Stimulated activated CD4-positive, alpha-beta T cell treated with anti-CD3 and anti-CD28 coated beads, Interleukin-4, amount 100 ng/mL, for 48 hours (primary cell): Measurements from ENCODE around the gene LEFTY2.
"Not testable (repeated sequence)": the region's sequence is repeated elsewhere in the genome, so short reads cannot be mapped to it uniquely, and the experiment has no call there.

Experiments used
- DNase-seq, 2 donors: peaks; one replicate each; pipeline ENCODE4 v3.0.0-alpha.2; 2020; ENCODE audit warnings: low read depth in 2 of 2

Gene LEFTY2

DNA sequence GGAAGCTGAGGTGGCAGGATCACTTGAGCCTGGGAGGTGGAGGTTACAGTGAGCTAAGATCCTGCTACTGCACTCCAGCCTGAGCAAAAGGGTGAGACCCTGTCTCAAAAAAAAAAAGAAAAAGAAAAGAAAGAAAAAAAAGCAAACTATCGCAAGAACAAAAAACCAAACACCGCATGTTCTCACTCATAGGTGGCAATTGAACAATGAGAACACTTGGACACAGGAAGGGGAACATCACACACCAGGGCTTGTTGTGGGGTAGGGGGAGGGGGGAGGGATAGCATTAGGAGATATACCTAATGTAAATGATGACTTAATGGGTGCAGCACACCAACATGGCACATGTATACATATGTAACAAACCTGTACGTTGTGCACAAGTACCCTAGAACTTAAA, 11.6 kb downstream of the LEFTY2 start:
- DNase-seq, result not testable (repeated sequence)

DNA sequence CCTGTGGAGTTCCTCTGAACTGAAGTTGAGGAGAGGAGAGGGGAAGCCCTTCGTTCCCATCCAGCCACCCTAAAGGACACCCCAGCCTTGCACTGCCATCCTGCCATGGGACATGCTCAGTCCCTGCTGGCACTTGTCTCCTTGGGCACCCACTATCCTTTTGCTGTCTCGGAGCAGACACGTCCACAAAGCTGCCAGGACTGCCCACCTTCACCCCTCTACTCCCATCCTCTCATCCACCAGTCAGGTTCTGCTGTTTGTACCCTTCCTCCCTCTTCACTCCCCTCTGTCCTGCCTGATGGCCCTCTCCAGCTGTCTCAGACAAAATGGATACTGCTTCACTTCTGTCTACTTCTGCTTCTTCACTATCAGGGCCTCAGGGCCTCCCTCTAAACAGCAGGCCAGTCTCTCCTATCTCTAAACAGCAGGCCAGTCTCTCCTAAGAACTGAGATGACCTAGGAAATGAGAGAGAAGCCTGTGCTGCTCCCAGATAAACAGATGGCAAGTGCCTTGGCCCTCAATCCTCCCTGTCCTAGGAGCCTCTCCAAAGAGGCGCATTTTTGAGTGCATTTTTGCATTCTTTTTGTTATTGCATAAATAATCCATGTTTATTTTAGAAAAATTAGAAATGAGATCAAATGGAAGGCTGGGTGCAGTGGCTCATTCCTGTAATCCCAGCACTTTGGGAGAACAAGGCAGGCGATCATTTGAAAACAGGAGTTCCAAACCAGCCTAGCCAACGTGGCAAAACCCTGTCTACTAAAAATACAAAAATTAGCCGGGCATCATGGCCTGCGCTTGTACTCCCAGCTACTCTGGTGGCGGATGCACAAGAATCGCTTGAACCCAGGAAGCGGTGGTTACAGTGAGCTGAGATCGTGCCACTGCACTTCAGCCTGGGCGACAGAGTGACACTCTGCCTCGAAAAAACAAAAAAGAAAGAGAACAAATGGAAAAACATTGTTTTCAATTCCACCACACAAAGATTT, 12.5 kb downstream of the LEFTY2 start:
- DNase-seq, result no peak

DNA sequence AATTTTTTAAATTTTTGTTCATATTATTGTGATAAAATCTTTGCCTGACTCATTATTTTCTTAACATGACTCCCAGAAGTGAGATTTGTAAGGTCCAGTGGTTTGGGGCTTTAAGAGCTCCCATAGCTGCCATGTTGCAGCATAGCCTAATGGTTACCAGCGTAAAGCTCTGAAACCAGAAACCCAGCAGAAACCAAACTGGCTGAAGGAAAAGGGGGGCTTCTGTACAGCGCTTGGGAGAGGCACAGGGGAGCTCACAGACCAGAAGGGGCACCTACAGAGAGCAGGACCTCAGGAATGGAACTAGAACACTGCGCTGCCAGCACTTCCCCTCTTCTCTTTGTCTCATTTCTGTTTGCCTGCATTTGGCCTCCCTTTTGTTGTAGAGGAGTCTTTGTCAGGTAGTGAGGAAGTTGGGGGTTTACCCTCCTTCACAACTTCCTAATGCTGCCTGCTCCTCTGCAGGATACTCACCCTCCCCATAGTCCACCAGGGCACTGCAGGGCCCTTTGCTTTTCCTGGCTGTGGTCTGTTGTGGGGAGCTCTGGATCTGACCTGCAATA, 14.4 kb downstream of the LEFTY2 start:
- no peak for DNase-seq

DNA sequence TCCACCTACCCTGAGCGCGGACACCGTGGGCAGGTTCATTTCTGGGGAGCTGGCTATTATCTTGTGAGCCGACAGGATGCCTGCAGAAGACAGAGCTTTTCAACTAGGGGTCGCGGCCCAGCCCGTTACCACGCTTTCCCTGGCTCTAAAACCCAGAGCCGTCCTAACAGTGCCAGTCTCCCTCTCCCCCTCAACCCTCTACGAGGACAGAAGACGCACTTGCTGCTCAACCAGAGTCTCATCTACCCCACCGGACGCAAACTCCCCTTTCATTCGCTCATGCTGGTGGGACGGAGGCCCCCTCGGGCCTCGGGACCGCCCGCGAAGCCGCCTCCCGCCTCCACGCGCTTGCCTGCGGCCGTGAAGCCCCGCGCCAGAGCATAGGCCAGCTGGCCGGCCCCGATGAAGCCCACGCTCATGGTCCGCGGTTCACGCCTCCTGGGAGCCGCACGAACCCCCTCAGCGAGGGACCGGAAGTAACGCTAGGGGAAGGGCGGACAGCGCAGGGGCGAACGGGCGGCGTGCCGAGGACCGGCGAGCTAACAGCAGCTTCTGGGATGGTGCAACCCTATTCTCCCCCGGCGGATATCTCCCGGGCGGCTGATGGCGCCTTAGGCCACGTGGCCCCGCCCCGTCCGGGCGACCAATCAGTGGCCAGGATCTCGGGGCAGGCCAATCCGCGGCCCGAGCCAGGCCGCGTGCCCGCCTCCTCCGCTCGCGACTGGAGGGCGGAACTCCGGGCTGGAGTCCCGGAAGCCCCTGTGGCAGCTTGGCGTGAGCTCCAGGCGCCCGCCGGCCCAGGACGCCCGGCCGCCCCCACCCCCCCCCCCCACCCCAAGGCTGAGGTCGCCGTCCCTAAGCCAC, 17.1 kb downstream of the LEFTY2 start, which contains the start of gene PYCR2:
Gene PYCR2 (minus strand): TSS at position 559 of the 864 bp plus-strand sequence. CDS start 140 bp downstream, at position 419.
- peak; percentile 90 to 94 for DNase-seq

DNA sequence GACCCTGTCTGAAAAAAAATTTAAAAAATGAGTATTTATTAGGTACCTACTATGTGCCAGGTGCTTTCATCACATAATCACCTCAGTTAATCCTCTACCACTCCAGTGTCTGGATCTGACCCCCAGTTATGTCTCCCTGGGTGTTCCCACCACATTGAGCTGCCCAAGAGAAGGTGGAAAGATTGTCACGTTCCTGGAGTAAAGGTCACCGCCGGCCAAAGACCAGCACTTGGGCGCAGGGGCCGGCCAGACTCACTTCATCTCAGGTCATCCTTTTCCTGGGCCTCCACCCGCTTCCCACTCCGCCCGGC, 17.7 kb downstream of the LEFTY2 start:
- DNase-seq, result no peak

DNA sequence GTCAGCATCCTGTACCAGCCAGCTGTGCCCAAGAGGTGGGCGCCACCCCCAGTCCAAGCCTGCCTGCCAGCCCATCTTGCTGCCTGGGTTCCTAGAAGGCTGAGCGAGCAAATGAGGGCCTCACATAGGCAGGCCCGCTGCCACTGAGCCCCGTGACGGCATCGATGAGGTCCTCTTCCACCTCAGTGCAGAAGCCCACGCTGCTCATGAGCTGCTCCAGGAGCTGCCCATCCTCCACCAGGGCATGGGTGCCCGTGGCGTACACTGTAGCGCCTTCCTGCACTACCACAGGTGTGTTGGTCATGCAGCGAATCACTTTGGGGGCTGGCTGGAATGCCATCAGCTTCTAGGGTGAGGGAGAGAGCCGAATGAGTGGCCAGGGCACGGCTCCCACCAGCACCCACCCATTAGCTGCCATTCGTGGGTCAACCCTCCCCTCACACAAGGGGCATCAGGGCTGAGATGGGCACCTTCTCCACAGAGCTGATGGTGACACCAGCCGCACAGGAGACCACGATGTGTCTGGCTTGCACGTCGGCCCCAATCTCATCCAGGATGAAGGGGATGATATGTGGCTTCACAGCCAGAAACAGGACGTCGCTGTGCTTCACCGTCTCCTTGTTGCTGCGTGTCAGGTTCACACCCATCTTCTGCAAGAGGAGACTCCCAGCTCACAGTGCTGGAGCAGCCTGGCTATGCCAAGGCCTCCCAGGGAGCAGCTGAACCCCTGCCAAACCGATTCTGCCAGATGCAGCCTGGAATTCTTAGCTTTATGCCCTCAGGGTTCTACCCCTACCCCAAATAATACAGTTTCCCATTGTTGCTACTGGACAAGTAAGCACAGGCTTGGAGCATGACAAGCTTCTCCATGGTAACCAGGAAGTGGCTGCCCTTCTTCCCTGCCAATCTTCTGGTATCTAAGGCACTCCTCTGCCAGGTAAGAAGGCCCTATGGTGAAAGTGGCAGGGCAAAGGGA, 19.0 kb downstream of the LEFTY2 start:
- DNase-seq, result no peak

DNA sequence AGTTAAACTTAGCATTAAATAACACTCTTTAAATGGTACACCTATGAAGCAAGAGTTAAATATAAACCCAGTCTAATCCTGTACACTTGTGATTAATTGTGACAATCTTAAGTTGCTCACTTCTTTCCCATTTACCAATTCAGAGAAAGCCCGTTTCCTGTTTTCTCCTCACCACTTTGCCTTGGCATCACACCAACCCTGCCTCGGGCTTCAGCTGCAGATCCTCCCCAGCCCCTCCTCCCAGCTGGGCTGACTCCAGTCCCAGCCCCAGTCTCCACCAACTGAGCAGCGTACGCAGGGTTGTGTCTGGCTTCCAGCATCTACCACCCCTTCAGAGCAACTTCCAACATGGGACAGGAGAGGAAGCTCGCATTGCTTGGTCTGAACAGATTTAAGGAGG, 21.1 kb downstream of the LEFTY2 start:
- DNase-seq, result no peak

DNA sequence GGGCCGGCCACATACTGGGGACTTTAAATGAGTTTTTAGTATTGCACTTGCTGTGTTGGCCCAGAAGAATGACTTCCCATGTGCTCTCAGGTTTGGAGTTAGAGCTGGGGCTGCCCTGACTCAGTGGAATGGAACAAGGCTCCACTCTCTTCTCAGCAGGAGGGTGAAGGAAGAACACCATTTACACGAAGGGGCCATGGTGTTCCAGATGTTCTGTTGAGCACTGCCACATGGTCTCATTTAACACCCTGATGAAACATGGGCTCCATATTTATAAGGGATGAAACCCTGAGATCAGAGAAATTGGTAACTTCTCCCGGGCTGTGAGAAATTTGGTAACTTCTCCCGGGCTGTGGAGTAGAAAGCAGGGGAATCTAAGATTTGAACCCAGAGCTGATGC, 22.7 kb downstream of the LEFTY2 start:
- no peak for DNase-seq

DNA sequence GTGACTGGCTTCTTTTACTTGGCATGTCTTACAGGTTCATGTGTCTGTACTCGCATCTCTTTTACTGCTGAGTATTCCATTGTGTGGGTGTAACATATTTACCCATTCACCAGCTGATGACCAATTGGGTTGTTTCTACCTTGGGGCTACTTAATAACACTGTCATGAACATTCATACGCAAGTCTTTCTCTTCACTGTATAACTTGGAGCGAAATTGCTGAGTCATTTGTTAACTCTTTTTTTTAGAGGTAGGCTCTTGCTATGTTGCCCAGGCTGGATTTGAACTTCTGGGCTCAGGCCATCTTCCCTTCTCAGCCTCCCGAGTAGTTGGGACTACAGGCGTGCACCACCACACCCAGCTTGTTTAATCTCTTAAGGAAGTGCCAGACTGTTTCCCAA, 23.5 kb downstream of the LEFTY2 start:
- no peak for DNase-seq

DNA sequence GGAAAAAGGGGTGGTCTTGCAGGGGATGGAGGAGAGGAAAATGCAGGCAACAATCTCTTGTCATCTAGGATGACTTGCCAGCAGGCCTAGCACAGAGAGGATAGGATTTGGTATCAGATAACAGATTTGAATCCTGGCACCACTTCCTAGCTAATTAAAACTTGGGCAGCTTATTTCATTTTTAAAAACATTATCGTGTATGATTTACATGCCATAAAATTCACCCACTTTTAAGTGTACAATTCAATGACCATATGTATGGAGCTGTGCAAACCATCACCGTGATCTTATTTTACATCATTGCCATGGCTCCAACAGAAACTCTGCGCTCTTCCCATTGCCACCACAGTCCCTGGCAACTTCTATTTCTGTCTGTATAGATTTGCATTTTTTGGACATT, 23.9 kb downstream of the LEFTY2 start:
- no peak for DNase-seq

DNA sequence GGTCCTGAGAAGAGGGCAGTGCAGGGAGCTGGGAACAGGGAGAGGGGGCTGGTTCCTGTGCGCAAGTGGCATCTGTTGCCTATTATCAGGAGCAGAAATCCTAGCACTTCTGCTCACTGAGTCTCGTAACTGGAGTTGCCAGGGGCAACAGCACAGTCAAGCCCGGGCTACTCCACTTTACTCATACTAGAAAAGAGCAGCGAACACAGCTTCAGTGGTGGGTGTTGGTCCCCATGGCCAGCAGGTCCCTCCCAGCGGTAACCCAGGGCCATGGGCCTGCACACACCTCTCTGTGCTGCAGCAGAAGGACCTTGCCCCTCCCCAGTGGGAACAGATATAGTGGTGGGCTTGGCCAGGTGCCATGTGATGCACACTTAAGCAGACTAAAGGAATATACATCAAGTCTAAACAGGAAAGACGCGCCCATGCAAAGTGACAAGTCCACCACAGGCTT, 25.5 kb downstream of the LEFTY2 start:
- no peak for DNase-seq

DNA sequence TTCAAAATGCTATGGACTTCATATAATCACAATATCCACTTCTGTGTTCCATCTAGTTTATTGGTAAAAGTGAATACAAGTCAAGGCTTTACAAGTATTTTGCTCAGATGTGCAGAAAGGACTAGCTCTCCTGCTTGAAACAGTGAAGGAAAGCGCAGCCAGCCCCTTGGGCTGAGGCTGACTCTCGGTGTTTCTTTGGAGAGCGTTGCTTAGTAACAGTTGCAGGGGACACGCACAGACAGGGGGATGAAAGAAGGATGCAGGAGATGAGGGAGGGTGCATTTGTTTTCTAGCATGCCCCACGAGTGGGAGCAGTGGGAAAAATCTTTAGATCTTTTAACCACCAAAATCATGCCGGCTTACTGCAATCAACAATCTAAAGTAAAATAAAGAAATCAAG, 26.1 kb downstream of the LEFTY2 start:
- DNase-seq, result no peak

DNA sequence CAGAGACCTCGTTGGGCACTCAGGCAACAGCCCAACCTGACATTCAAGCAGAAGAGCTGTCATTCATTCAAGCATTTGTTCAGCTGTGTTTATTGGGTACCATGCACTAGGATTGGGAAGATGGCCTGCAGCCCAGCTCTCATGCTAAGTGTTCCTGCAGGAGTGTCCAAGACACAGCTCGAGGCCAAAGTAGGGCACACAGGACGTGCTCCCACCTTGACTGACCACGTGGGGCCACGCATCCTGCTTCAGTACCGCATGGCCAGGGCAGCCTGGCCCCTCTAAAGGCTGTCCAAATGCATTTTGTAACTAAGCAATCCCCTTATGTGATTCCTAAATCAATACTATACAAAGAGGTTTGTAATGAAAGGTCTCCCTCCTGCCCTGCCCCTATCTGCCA, 26.6 kb downstream of the LEFTY2 start:
- no peak for DNase-seq

DNA sequence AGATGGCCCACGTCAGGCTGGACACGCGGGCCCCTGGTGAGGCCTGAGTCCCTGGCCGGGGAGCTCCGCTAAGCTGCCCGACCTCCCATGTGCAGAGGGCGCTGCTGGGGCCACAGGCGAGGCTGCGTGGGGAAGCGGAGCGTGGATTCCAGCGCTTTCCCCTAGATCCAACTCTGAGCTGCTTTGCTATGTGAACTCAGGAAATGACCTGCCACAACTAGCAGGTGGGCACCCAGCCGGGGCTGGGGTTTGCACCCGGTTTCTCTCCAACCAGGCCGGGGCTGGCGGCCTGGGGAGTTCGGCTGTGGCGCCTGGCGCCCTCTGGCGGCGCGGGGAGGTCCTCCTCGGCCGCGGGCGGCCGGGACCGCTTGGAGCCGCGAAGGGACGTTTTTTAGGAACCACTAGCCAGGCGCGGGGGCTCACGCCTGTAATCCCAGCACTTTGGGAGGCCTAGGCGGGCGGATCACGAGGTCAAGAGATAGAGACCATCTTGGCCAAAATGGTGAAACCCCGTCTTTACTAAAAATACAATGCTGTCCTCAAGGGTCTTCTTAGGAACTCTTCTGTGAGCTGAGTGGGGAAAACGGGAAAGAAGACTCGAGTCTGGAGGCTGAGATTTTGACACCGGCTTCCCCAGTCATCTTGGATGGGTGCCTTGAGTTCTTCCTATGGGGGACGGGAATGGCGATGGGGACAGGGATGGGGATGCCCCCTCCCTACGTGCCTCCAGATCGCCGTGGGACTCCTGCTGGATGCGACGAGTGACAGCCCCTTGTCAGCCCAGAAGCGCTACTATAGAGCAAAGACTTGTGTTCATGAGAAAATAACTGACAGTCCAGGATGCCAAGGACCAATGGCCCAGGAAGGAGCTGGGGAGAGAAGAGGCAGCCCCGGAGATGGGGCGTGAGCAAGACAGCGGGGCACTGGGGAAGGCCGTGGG, 29.6 kb downstream of the LEFTY2 start:
- peak; percentile 59 to 66 for DNase-seq

DNA sequence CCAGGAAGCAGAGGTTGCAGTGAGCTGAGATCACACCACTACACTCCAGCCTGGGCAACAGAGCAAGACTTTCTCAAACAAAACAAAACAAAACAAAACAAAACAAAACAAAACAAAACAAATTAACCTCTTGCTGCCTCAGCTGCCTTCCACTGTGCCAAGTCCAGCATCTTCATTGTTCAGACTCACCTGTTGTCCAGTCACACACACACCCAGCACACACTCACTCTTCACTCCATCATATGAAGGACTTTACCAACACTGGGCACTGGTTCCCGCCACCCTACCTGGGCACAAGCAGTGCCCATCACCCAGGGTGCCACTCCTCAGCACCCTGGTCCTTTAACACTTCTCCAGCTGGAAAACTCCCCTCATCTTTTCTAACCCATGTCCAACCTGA, 31.5 kb downstream of the LEFTY2 start:
- DNase-seq, result no peak

DNA sequence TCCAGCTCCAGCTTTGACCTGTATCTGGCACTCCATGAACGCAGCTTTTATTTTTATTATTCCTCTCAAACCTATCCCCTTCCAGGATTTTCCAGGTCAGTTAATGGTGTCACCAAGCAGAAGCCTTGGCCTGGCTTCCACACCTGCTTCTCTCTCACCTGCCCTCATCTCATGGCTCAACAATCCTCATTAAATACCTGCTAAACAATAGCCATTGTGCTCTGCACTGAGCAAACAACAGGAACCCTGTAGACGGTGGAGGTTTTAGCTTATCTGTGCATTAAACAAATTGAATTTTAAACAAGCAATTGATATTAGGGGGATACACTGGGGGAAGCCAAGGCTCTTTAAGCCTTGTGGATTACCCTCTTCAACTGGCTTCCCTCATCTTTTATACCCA, 32.2 kb downstream of the LEFTY2 start:
- DNase-seq, result no peak

DNA sequence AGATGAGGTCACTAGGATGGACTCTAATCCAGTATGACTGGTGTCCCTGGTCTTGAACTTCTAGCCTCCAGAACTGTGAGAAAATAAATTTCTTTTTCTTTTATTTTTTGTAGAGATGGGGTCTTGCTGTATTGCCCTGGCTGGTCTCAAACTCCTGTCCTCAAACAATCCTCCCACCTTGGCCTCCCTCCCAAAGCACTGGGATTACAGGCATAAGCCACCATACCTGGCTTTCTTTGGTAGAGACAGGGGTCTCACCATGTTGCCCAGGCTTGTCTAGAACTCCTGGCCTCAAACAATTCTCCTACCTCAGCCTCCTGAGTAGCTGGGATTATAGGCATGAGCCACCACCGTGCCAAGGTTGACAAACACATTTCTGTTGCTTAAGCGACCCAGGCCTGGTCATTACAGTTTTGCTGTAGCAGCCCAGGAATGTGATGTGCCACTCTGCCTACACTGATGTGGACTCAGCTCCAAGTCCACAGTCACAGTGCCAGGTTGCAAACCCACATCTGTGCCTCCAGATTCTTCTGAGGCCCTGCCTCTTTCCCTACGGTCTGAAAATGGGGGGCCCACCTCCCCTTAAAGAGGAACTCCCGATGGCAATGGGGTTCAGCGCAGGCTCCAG, 32.9 kb downstream of the LEFTY2 start:
- DNase-seq, result no peak

DNA sequence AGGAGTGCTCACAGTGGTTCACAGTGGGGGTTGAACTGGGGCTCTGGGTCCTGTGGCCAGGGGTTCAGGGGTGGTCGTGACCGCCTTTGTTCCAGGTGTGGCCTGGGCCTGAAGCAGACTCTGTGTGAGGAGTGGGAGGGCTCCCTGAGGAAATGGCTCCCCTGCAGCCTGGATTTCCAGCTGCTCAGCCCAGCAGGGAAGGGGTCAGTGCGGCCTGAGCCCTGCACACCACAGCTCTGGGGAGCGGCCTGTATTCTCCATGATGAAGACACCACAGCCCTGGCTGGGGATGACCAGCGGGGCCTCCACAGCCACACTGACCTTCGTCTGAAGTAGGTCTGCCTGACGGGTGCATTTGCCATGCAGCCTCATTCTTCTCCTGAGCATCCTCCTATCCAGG, 33.7 kb downstream of the LEFTY2 start:
- no peak for DNase-seq

DNA sequence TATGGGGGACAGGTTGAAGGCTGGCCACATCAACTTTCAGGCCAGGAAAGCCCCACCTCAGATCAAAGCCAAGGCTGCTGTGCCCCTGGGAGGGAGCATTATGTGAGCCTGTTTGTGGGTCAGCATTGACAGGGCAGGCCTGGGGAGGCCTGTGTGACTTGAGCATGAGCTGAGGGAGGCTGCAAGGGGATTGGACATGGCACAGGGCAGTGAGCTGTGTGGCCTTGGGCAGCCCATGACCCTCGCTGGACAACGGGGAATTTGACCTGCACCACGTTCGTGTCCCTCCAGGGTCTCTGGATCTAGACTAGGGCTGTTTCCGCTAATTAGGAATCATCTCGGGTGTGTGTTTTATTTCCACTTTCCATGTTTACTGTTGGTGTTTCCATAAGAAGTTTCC, 34.6 kb downstream of the LEFTY2 start:
- DNase-seq, result no peak

DNA sequence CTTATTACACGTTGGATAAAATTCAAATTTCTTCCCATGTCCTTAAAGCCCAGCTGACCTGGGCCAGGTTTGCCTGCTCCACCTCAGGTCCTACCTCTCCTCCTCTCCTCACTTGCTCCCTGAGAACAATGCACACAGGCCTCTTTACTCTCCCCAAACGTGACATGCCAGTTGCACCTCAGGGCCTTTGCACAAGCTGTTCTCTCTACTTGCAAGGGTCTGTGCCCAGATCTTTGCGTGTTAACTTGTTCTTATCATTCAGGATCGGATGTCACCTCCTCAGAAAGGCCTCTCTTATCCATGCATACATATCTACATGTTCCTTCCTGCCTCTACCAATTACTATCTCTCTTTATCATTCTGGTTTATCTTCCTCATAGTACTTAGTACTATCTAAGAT, 37.4 kb downstream of the LEFTY2 start:
- DNase-seq, result no peak
